Gastrocnemius medialis (tissue), 4 donors: Measurements from ENCODE around the gene LHFPL6.

Experiments used
- CTCF ChIP-seq, 5 experiments: fragments of 450-650 bp in 3 of 5; fragments of 200-600 bp in 2 of 5; sonication (generic) in 2 of 5; IDR thresholded peaks in 4 of 5; conservative IDR thresholded peaks in 1 of 5; 1 replicate in 4 of 5; 2 replicates in 1 of 5; pipeline ENCODE4 v1.5.1; 2016 to 2019; ENCODE audit warnings: antibody characterized with exemption in 5 of 5, mild to moderate bottlenecking in 3 of 5, moderate library complexity in 3 of 5
- POLR2A ChIP-seq, 2 donors: fragments of 450-650 bp; IDR thresholded peaks; one replicate each; pipeline ENCODE4 v1.6.1; 2017; ENCODE audit warnings: antibody characterized with exemption in 2 of 2, mild to moderate bottlenecking in 2 of 2, moderate library complexity in 2 of 2

GRCh38 chr13:39330504-39330903, 272.5 kb downstream of the LHFPL6 start:
- TF ChIP-seq POLR2A (IDR thresholded peaks at IDR 0.05) (no peak), CTCF (IDR thresholded peaks at IDR 0.05 in 4 of 5, conservative IDR thresholded peaks at IDR 0.05 in 1 of 5) (no peak)
